ENCODE measurements around the gene IFNL2.
"Not testable (repeated sequence)": the region's sequence is repeated elsewhere in the genome, so short reads cannot be mapped to it uniquely, and the experiment has no call there.

The IFNL2 gene

DNA sequence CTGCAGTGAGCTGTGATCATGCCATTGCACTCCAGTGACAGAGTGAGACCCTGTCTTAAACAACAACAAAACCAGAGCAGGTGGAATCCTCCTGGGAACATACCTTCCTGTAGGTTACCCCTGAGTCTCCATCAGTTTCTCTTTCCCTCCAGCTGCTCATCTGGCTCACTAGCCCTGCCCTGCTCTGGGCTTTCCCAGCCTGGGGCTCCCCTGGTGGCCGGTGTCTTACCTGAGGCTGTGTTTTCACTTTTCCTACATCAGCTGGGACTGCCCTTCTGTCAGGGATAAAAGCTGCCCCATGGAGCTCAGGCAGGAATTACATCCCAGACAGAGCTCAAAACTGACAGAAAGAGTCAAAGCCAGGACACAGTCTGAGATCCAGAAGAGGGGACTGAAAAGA, at the start of gene IFNL2:
TSS of gene IFNL2 (plus strand) at position 312 of the 400 bp plus-strand sequence. CDS start 173 bp downstream, outside the sequence.
- DNase-seq (ENCODE audit: low read depth), result not testable (repeated sequence)

GRCh38 chr19:39219108-39219507, 49.1 kb upstream of the IFNL2 start:
- DNase-seq (ENCODE audit: low read depth), result not testable (repeated sequence)

DNA sequence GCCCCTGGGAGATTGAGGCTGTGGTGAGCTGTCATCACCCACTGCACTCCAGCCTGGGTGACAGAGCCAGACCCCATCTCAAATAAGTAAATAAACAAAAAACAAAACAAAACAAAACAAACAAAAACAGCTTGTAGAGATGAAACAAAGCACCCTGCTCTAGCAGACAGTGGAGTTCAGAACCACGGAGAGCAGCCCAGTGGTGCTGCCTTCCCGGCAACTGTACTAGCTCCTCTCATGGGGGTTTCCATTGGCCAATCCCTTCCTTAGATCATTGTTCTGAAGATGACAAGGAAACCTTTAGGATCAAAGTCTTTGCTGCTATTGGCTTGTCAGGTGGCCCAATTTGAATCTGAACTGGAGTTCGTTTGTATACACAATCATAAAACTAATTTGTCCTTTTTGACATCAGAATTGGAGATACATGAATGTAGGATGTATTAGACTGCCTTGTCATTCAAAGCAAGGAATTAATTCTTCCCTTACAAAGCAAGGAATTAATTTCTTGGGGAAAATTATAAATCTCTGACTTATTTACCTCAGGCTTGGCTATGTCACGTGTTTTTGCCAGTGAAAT, 44.4 kb upstream of the IFNL2 start:
- DNase-seq (ENCODE audit: low read depth), result no peak

DNA sequence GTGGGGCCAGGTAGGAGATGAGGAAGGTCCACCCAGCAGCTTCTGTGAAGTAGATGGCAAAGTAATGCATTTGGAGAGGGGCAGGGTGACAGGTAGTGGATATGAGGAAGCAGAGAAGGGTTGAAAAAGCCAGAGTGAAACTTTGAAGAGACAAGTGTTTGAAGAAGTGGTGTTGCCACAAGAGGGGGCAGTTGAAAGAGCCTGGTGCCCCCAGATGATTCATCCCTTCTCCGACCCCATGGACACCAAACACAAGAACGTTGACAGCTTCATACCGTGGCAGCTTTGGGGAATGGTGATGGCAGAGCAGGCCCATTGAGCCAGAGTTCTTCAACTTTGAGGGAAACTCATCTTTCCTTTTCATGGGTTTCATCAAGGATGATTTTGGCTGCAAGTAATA, 43.3 kb upstream of the IFNL2 start:
- DNase-seq (ENCODE audit: low read depth), result no peak

DNA sequence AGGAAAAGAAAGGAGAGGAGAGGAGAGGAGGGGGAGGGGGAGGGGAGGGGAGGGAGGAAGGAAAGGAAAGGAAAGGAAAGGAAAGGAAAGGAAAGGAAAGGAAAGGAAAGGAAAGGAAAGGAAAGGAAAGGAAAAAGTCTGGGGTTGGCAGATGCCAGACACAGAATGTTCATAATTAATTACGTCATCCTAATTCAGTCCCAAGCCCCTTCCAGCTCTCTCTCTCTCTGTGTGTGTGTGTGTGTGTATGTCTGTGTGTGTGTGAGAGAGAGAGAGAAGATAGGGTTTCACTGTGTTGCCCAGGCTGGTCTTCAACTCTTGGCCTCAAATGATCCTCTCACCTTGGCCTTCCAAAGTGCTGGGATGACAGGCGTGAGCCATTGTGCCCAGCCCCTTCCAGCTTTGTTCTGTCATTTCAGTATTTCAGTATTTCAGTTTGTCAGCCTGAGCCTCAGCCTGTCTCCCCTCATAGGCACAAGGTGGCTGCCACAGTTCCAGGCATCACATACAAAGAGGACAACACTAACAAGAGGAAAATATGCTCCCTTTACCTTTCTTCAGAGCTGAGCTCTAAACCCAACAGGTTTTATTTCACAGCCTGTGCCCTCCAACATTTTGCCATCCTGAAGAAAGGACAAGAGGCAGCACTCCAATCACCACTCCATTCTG, 38.0 kb upstream of the IFNL2 start:
- DNase-seq (ENCODE audit: low read depth), result no peak

DNA sequence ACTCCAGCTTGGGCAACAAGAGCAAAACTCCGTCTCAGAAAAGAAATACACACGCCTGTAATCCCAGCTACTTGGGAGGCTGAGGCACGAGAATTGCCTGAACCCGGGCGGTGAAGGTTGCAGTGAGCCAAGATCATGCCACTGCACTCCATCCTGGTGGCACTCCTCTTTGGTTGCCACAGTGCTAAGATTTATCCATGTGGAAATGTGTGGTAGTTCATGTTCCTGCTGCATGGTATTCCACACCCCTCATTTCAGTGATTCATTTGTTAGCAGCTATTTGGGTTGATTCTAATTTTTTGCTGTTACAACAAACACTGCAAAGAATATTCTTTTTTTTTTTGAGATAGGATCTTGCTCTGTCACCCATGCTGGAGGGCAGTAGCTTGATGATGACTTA, 35.5 kb upstream of the IFNL2 start:
- no peak for DNase-seq (ENCODE audit: low read depth)

DNA sequence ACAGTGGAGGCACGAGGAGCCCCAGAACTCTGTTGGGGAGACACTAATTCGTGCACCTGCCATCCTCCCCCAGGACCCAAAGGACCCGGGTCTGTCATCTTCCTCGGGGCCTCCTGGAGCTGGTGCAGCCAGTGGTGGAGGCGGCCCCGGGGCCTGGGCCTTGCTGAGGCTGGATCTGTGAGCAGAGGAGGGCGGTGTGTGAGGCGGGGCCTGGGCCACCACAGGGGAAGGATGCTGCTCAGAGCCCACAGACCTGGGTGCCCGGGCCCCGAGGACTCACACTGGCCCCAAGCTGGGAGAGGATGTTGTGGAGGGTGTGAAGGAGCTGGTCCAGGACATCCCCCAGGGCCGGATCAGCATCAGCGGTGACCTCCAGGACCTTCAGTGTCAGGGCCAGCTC, 31.7 kb upstream of the IFNL2 start:
- DNase-seq (ENCODE audit: low read depth), result no peak

- DNase-seq (ENCODE audit: low read depth), result no peak
These were observed 30.7 kb upstream of the IFNL2 start for GRCh38 chr19:39237200-39238184.

- DNase-seq (ENCODE audit: low read depth), result no peak
These were observed 30.0 kb upstream of the IFNL2 start for GRCh38 chr19:39238209-39238608.

DNA sequence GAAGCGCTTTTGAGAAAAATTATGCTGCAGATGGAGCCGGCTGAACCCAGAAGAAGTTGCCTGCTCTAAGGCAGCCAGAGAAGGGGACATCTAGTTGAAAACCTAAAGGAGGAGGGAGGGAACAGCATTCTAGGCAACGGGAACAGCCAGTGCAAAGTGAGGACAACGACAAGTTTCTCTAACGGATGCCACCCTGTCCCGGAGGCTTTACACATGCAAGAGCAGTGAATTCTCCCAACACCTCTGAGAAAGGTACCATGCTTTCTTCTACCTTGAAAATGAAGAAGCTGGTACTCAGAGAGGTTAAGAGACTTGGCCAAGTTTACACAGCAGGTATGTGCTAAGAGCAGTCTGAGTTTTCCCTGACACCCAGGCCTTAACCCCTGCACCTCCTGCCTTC, 29.3 kb upstream of the IFNL2 start:
- DNase-seq (ENCODE audit: low read depth), result no peak

DNA sequence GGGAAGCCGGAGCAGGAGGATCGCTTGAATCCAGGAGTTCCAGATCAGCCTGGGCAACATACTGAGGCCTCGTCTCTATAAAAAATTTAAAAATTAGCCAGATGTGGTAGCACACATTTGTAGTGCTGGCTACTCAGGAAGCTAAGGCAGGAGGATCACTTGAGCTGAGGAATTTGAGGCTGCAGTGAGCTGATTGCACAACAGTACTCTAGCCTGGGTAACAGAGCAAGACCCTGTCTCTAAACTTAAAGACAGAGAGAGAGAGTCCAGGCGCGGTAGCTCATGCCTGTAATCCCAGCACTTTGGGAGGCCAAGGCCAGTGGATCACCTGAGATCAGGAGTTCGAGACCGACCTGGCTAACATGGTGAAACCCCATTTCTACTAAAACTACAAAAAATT, 27.8 kb upstream of the IFNL2 start:
- no peak for DNase-seq (ENCODE audit: low read depth)

- not testable (repeated sequence) for DNase-seq (ENCODE audit: low read depth)
These were observed 24.5 kb upstream of the IFNL2 start for GRCh38 chr19:39243741-39244140.

DNA sequence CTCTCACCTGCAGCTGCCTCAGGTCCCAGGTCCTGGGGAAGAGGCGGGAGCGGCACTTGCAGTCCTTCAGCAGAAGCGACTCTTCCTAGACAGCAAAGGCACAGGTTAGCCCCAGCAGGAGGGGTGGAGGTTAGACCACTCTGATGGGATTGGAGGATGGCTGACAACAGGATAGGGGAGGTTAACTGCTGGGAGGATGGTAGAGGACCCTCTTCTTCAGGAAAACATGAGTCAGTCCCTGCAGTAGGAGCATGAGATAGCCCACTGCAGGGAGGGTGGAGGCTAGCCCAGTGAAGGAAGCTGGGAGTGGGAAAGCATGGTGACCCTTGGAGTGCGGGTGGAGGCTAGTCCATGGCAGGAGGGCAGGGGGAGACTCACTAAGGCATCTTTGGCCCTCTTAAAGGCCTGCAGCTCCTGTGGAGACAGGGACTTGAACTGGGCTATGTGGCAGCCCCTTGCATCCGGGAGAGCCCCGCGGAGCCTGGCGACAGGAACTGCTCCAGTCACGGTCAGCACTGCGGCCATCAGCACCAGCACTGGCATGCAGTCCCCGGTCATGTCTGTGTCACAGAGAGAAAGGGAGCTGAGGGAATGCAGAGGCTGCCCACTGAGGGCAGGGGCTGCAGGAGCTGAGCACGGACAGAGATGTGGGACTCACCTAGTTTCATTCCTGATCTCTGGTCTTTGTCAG, 23.6 kb upstream of the IFNL2 start, which contains the start of gene IFNL3:
TSS of gene IFNL3 (minus strand) at position 597 of the 691 bp plus-strand sequence. CDS start at position 558, 39 bp downstream.
- DNase-seq (ENCODE audit: low read depth), result not testable (repeated sequence)

- DNase-seq (ENCODE audit: low read depth), result not testable (repeated sequence)
These were observed 23.0 kb upstream of the IFNL2 start for GRCh38 chr19:39245166-39245565.

- no peak for DNase-seq (ENCODE audit: low read depth)
These were observed 21.1 kb upstream of the IFNL2 start for GRCh38 chr19:39246951-39247669.

DNA sequence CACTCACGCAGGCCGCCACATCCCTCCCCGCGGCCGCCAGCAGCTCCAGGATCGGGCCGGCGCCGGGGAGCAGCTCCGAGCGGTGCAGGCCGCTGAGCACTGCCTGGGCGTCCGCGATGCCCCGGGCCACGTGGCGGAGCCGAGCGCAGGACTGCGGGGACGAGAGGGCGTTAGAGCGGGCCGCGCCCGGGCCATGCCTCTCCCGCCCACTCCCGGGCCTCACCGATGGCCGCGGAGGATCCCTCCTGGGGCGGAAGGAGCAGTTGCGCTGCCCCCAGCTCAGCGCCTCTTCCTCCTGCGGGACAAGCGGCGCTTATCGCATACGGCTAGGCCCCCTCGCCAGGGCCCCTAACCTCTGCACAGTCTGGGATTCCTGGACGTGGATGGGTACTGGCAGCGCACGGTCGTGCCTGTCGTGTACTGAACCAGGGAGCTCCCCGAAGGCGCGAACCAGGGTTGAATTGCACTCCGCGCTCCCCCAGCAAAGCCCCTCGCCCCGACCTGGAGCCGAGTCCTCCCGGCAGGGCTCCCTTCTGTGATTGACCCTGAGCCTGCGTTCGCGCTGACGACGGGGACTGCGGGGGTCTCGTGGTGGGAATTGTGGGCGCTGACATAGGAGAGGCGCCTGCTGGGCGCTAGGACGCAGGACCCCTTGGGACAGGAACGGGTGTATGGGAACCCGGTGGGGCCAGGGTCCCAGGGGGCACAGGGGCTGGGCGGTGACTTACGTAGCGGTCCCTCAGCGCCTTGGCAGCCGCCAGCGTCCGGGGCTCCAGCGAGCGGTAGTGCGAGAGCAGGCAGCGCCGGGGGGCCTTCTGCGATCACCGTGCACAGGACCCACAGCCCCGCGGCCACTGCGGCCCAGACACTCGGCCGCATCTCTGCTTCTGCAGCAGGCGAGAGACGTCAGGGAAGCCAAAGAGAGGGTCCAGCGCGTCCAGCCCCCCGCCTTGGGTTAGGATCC, 20.2 kb upstream of the IFNL2 start:
- DNase-seq (ENCODE audit: low read depth), result no peak

- no peak for DNase-seq (ENCODE audit: low read depth)
These were observed 19.4 kb upstream of the IFNL2 start, which contains the start of gene IFNL4 for GRCh38 chr19:39248806-39249205. IFNL4 (minus strand) TSS chr19:39248856.

- no peak for DNase-seq (ENCODE audit: low read depth)
These were observed 17.1 kb upstream of the IFNL2 start for GRCh38 chr19:39251081-39251480.

DNA sequence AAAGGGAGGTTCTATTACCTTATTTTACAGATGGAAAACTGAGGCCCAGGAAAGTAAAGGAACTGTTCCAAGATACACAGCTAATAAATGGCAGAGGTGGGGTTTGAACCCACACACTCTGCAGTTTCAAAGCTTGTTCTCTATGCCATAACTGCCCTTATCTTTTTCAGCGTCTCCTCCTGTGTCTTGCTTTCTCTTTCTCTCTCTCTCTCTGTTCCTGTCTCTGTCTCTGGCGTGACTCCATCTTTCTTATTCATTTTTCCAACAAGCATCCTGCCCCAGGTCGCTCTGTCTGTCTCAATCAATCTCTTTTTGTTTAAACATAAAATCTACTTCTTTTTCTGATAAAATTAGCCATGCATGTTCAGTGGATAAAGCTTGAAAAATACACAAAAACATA, 16.4 kb upstream of the IFNL2 start:
- DNase-seq (ENCODE audit: low read depth), result no peak

GRCh38 chr19:39252458-39252857, 15.7 kb upstream of the IFNL2 start:
- no peak for DNase-seq (ENCODE audit: low read depth)
